PFSK-1 (cell line): ENCODE results near the gene SLC17A9.

ENCODE experiments used
- FOXP2 ChIP-seq: optimal IDR thresholded peaks from 2 replicates; pipeline ENCODE3; 2011; ENCODE audit warnings: borderline replicate concordance, control low read depth, inconsistent platforms; ENCODE audit not compliant: insufficient read depth; ENCODE audit errors: extremely low read length, extremely low read depth
- POLR2AphosphoS5 ChIP-seq: IDR thresholded peaks from 2 replicates; pipeline ENCODE4 v1.6.1; 2012; ENCODE audit warnings: low read depth, mild to moderate bottlenecking, control low read depth, low read length, moderate library complexity
- REST ChIP-seq, 2 experiments: IDR thresholded peaks; 2 replicates each; pipeline versions ENCODE4 v1.6.1 to v1.8.0; 2011 to 2012; ENCODE audit warnings: low read depth in 2 of 2, low read length in 2 of 2, control low read depth in 1 of 2, inconsistent platforms in 1 of 2, mild to moderate bottlenecking in 1 of 2, moderate library complexity in 1 of 2; ENCODE audit not compliant: insufficient read depth in 1 of 2
- SIN3A ChIP-seq: IDR thresholded peaks from 2 replicates; pipeline ENCODE4 v1.6.1; 2012; ENCODE audit warnings: mild to moderate bottlenecking, low read length, moderate library complexity, borderline replicate concordance; ENCODE audit not compliant: insufficient read depth
- TAF1 ChIP-seq: IDR thresholded peaks from 2 replicates; pipeline ENCODE4 v1.6.1; 2012; ENCODE audit warnings: low read length, control low read depth, borderline replicate concordance; ENCODE audit not compliant: insufficient read depth

- TF ChIP-seq REST (IDR thresholded peaks at IDR 0.05; ENCODE audit: insufficient read depth in 1 of 2, low read depth in 2 of 2, low read length in 2 of 2) (no peak), FOXP2 (no peak), POLR2AphosphoS5 (no peak), SIN3A (no peak), TAF1 (no peak)
Measured at GRCh38 chr20:63013207-63013606, 60.7 kb downstream of the SLC17A9 start.
